HCT116 (cell line): ENCODE results near the gene PKP1.

Experiments
- CEBPB ChIP-seq: IDR thresholded peaks from 2 replicates; pipeline ENCODE4 v1.6.1; 2012; ENCODE audit warnings: low read depth
- CTCF ChIP-seq, 3 experiments: fragments of 200-600 bp in 1 of 3; sonication (generic) in 1 of 3; IDR thresholded peaks in 2 of 3; conservative IDR thresholded peaks in 1 of 3; 2 replicates each; pipeline ENCODE4 v1.5.1; 2012 to 2017; ENCODE audit warnings: low read depth in 2 of 3, low read length in 2 of 3, antibody characterized with exemption in 1 of 3, borderline replicate concordance in 1 of 3, control low read depth in 1 of 3, mild to moderate bottlenecking in 1 of 3, mixed read lengths in 1 of 3, mixed run types in 1 of 3, moderate library complexity in 1 of 3; ENCODE audit not compliant: insufficient read depth in 1 of 3
- EZH2 ChIP-seq: fragments of 200-600 bp; sonication (generic); IDR thresholded peaks from 2 replicates; pipeline ENCODE4 v1.6.1; 2017; ENCODE audit warnings: antibody characterized with exemption, mixed run types
- POLR2A ChIP-seq: IDR thresholded peaks from 2 replicates; pipeline ENCODE4 v1.7.0; 2011; ENCODE audit warnings: borderline replicate concordance; ENCODE audit not compliant: insufficient read depth, insufficient read length; ENCODE audit errors: extremely low read depth
- REST ChIP-seq: IDR thresholded peaks from 2 replicates; pipeline ENCODE4 v1.6.1; 2012; ENCODE audit warnings: low read depth

GRCh38 chr1:201346337-201346939 is 63.1 kb downstream of the PKP1 start:
- TF ChIP-seq EZH2 (no peak), REST (no peak), CTCF (IDR thresholded peaks at IDR 0.05 in 2 of 3, conservative IDR thresholded peaks at IDR 0.05 in 1 of 3; ENCODE audit: borderline replicate concordance in 1 of 3, insufficient read depth in 1 of 3, low read depth in 2 of 3, low read length in 2 of 3) (peak; percentile 78 to 83 (median 83)), CEBPB (no peak), POLR2A (no peak)
